Activated naive CD4-positive, alpha-beta T cell treated with anti-CD3 and anti-CD28 coated beads, Interleukin-2, amount 50 U/mL, for 72 hours (primary cell): ENCODE measurements around the gene LIPT2. TPM values are rescaled to one million over a fixed set of nuclear protein-coding genes. Genes with fewer than 3 reads are reported as not detected.
"Not testable (repeated sequence)": the region's sequence is repeated elsewhere in the genome, so short reads cannot be mapped to it uniquely, and the experiment has no call there.

Source experiments
- ATAC-seq, 2 donors: fragments of 150-1000 bp; cut with Tn5 transposase; 2 replicates each; pipeline ENCODE4 v1.10.0; 2021; ENCODE audit warnings: mild to moderate bottlenecking in 2 of 2, moderate library complexity in 2 of 2
- DNase-seq, 2 donors: peaks; one replicate each; pipeline ENCODE4 v3.0.0; 2021 to 2022; ENCODE audit warnings: low spot score in 2 of 2
- H3K27ac Mint-ChIP-seq, 2 donors: one replicate each; pipeline ENCODE4 v1.8.0; 2022; ENCODE audit warnings: mild to moderate bottlenecking in 2 of 2, mixed read lengths in 2 of 2
- H3K36me3 Mint-ChIP-seq, 2 donors: one replicate each; pipeline ENCODE4 v1.8.0; 2022; ENCODE audit warnings: mixed read lengths in 2 of 2
- H3K9me3 Mint-ChIP-seq, 2 donors: one replicate each; pipeline ENCODE4 v1.8.0; 2022; ENCODE audit warnings: mixed read lengths in 2 of 2
- total RNA-seq, 2 donors: library from RNA; stranded (reverse); gene quantifications; one replicate each; pipeline ENCODE4 v1.2.3, GENCODE V29; 2022

LIPT2 gene
- total RNA-seq: 1 to 10 TPM; 2.6 to 4.7 TPM

DNA sequence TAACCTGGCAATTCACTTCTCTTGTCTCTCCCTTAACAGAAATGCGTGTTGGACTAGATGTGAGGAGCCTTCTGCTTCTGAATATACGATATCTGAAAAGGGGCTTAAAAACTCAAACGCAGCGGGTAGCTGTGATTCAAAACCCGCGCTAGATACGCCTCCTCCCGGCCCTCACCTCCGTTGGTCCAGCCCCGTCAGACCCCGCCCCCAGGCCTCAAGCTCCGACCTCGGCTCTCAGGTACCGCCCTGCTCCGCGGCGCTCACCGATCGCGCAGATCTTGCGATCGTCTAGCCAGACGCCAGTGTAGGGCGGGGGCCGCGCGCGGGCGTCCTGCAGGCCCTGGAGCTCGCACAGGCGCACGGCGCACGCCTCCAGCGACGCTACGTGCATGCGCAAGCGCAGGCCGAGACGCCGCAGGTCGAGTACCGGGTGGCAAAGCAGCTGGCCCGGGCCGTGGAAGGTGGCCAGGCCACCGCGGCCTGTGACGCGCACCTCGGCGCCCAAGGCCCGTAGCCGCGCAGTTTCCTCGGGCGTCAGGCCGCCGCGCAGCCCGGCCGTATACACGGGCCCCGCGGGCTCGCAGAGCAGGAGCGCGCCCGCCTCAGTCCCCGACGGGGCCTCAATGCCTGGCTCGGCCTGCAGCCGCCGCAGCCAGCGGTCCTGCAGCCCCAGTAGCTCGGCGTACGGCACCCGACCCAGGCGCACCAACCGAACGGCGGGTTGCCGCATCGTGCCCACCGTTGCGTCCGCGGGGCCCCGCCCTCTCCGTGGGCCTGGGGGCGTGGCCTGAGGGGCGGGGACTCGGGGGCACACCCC lies at the start of gene LIPT2:
LIPT2 (minus strand) TSS at position 751 of the 817 bp plus-strand sequence; CDS start at position 730, 21 bp downstream.
- ATAC-seq (peak; percentile 95 to 97), DNase-seq (peak; percentile 96 to 97)
- Mint-ChIP-seq H3K9me3 (peaks cover 0 to 4% of the 10 kb centered on the region in 2 donors), H3K27ac (peak within 1 kb of the TSS; percentile 86 to 95), H3K36me3 (peaks cover 0 to 9% of the 10 kb centered on the region in 2 donors)

- DNase-seq (no peak), ATAC-seq (no peak)
- Mint-ChIP-seq H3K9me3 (peaks cover 11 to 22% of the 10 kb centered on the region in 2 donors), H3K27ac (no peak overlapping the region), H3K36me3 (peaks cover 17 to 19% of the 10 kb centered on the region in 2 donors)
Observed at GRCh38 chr11:74541466-74541865, 47.9 kb upstream of the LIPT2 start.

- no peak overlapping the region for H3K27ac Mint-ChIP-seq
- peaks cover 17 to 19% of the 10 kb centered on the region in 2 donors for H3K36me3 Mint-ChIP-seq
- ATAC-seq (no peak), DNase-seq (no peak)
- peaks cover 11 to 22% of the 10 kb centered on the region in 2 donors for H3K9me3 Mint-ChIP-seq
Observed at GRCh38 chr11:74540270-74540669, 46.7 kb upstream of the LIPT2 start.

DNA sequence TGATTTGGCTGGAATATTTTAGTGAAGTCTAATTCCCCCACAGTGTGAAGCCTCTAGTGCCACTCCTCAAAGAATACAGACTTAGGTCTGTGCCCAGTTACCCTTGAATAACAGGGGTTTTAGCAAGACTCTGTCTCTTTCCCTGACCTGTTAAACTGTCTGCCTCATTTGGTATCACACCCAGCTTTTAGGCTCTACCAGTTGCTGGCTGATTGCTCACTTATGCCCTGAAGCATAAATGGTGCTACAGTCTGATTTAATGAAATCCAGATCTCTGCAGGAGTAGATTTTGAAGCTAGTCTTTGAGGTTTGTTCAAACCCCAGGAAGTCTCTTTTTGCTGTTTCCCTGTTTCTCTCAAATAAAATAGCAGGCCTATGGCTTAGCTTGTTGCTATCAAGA lies 45.2 kb upstream of the LIPT2 start:
- ATAC-seq (no peak), DNase-seq (no peak)
- Mint-ChIP-seq H3K27ac (no peak overlapping the region), H3K9me3 (peaks cover 11 to 18% of the 10 kb centered on the region in 2 donors), H3K36me3 (peaks cover 11% of the 10 kb centered on the region in 2 donors)

GRCh38 chr11:74535371-74536160 lies 42.0 kb upstream of the LIPT2 start:
- DNase-seq (no peak), ATAC-seq (no peak)
- peaks cover 11% of the 10 kb centered on the region in 2 donors for H3K36me3 Mint-ChIP-seq
- H3K9me3 Mint-ChIP-seq: peaks cover 11 to 18% of the 10 kb centered on the region in 2 donors
- no peak overlapping the region for H3K27ac Mint-ChIP-seq

DNA sequence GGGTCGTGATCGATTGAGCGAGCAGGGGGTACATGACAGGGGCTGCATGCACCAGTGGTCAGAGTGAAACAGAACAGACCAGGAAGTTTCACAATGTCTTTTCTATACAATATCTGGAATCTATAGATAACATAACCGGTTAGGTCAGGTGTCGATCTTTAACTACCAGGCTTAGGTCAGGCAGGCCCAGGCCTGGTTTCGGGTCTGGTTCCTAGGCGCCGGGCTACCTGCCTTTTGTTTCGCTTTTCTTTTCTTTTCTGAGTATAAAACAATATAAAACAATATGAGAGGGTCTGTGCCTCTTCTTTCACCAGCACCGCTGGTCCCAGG lies 41.4 kb upstream of the LIPT2 start:
- H3K27ac Mint-ChIP-seq: peak overlapping the region in 1 of 2 donors; percentile 19
- not testable (repeated sequence) for DNase-seq, ATAC-seq
- H3K36me3 Mint-ChIP-seq: peaks cover 11% of the 10 kb centered on the region in 2 donors
- H3K9me3 Mint-ChIP-seq: peaks cover 11 to 18% of the 10 kb centered on the region in 2 donors

DNA sequence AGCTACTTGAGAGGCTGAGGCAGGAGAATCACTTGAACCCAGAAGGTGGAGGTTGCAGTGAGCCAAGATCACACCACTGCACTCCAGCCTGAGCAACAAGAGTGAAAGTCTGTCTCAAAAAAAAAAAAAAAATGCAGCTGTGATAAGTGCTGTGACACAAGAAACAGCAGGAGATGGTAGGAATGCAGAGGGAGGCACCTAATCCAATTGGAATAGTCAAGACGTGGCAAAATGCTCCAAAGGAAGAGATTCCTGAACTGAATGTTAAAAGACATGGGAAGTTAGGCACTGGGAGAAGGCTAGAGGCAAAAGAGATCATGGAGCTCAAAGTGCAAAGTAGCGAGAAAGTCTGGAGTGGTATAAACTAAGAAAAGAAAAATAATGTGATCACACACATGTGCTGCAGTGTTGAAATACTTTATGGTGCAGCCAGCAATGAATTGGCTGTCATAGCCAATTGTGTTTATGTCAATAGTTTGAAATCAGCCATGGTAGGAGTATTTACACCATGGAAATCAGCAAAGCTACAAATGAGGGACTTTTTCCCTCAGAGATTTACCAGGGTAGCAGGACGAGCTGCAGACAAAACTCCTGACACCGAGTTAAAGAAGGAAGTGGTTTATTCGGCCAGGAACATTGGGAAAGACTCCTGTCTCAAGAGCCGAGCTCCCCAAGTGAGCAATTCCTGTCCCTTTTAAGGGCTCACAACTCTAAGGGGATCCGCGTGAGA lies 40.9 kb upstream of the LIPT2 start:
- DNase-seq (no peak), ATAC-seq (no peak)
- Mint-ChIP-seq H3K27ac (peak overlapping the region in 1 of 2 donors; percentile 19), H3K9me3 (peaks cover 11 to 18% of the 10 kb centered on the region in 2 donors), H3K36me3 (peaks cover 11% of the 10 kb centered on the region in 2 donors)

GRCh38 chr11:74533421-74533820 lies 39.9 kb upstream of the LIPT2 start:
- no peak for DNase-seq
- Mint-ChIP-seq H3K27ac (no peak overlapping the region), H3K36me3 (peaks cover 10 to 11% of the 10 kb centered on the region in 2 donors), H3K9me3 (peaks cover 11% of the 10 kb centered on the region in 2 donors)
- no peak for ATAC-seq

DNA sequence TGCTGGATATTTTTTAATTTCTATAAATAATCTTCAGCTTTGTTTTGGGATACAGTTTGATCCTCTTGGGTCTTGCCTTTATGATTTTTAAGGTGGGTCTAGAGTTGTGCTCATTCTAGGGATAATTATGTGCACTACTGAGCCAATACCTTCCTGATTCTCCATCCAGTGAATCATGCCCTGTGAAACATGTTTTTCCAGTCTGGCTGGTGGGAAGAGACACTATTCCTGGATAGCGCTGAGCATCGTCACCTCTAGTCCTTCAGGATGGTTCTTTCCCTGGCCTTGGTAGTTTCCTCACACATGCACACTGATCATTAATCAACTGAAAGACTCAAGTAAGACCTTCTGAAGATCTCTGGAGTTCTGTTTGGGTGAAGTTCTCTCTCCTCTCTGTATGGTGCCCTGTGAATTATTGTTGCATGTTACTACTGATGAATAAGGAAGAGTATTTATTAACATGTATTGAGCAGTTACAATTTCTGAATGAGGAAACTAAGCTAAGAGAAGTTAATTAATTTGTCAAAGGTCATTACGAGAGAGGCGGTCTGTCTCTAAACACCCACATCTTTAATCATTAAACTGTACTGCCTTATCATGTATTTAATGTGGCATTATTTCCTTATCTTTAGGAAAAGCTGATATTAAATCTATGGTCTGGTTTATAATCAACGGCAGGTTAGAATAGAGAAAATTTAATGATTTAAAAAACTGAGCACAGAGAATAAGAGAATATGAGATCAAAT lies 39.1 kb upstream of the LIPT2 start:
- peaks cover 5 to 7% of the 10 kb centered on the region in 2 donors for H3K9me3 Mint-ChIP-seq
- no peak for ATAC-seq
- H3K36me3 Mint-ChIP-seq: peaks cover 2 to 5% of the 10 kb centered on the region in 2 donors
- DNase-seq: no peak
- no peak overlapping the region for H3K27ac Mint-ChIP-seq

DNA sequence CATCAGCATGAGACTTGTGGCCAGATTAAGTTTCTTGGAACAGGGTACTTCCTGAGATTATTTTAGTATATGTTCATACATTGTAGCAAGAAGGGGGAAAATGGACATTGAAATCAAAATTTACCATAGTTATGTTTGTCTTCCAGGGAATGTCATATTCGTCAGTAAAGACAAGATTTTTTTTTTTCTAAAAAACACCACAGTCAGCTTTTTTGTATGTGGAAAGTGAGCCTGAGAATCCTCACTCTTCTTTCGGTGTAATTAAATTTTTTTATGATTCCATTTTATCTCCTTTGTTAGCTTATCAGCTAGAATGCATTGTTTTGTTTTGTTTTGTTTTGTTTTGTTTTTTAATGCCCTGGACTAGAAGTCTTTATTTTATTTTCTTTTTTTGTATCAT lies 31.5 kb upstream of the LIPT2 start:
- DNase-seq (no peak), ATAC-seq (no peak)
- Mint-ChIP-seq H3K36me3 (no peaks in the 10 kb centered on the region), H3K27ac (no peak overlapping the region), H3K9me3 (no peaks in the 10 kb centered on the region)

DNA sequence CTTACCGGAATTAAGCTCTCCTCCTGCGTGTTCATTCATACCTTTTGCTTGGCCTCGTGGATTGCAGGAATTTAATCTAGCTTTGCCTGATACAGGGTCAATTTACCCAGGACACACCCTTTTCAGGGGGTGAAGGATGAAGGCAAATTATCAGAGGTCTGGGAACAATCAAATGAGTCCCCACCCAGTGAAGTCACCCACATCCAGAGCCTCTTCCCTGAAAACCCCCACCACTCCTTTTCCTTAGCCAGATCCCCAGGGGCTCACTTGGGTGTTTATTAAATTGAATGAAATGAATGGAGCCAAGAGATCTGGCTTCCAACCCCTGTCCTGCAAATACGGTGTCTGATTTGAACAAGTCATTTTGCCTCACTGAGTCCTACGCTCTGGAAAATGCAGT lies 31.0 kb upstream of the LIPT2 start:
- Mint-ChIP-seq H3K27ac (no peak overlapping the region), H3K36me3 (no peaks in the 10 kb centered on the region), H3K9me3 (no peaks in the 10 kb centered on the region)
- no peak for DNase-seq
- no peak for ATAC-seq

- Mint-ChIP-seq H3K9me3 (peaks cover 0 to under 1% of the 10 kb centered on the region in 2 donors), H3K27ac (no peak overlapping the region), H3K36me3 (no peaks in the 10 kb centered on the region)
- DNase-seq: no peak
- ATAC-seq: no peak
Observed at GRCh38 chr11:74522776-74523175, 29.3 kb upstream of the LIPT2 start.

DNA sequence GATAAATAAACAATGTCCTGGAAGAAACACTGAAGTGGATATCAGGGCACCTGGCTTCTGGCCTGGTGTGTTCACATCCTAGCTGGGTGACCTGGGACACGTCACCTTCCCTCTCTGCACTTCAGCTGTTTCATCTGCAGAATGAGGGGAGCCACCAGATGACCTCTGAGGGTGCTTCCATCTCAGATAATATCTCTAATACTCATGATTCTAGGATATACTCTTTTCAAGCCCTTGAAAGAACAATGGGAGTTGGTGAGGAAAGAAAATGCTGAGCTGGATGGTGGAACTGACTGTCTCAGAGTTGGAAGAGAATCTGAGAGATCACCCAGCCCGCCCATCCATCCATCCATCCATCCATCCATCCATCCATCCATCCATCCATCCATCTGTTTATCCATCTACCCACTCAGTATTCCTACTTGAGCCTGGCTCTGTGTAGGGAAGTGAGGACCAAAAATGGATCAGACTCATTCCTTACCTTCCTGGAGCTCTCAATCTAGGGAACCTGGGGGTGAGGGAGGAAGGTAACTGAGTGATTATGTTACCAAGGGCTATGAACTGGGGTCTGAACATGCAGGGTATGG lies 28.2 kb upstream of the LIPT2 start:
- no peaks in the 10 kb centered on the region for H3K36me3 Mint-ChIP-seq
- H3K27ac Mint-ChIP-seq: no peak overlapping the region
- ATAC-seq (no peak), DNase-seq (no peak)
- peaks cover 0 to 4% of the 10 kb centered on the region in 2 donors for H3K9me3 Mint-ChIP-seq

- ATAC-seq: no peak
- no peak for DNase-seq
- no peak overlapping the region for H3K27ac Mint-ChIP-seq
- no peaks in the 10 kb centered on the region for H3K36me3 Mint-ChIP-seq
- H3K9me3 Mint-ChIP-seq: peaks cover 0 to 4% of the 10 kb centered on the region in 2 donors
Observed at GRCh38 chr11:74520927-74521665, 27.6 kb upstream of the LIPT2 start.

DNA sequence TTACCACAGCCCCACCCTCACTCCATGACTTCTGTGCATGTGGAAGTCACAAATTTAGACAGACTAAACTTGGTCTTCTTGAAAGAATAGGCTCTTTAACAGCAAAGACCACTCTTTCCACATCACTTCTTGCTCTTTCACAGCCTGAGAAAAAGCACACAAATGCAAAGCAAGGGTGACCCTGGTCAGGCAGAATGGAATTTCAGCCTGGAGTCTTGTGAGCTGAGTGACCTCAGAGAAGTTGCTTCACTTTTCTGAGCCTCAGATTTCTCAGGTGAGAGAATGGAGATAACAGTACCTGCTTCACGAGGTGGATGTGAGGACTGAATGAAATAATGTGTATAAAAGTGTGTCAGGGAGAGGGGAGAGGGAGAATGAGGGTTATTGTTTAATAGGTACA lies 26.8 kb upstream of the LIPT2 start:
- H3K36me3 Mint-ChIP-seq: no peaks in the 10 kb centered on the region
- H3K27ac Mint-ChIP-seq: no peak overlapping the region

More for the DNA sequence above, 26.8 kb upstream of the LIPT2 start:
- H3K9me3 Mint-ChIP-seq: peaks cover 0 to 4% of the 10 kb centered on the region in 2 donors
- no peak for ATAC-seq
- no peak for DNase-seq
